ENCODE results near the gene DGLUCY. TPM values are rescaled to one million over a fixed set of nuclear protein-coding genes. Genes with fewer than 3 reads are reported as not detected.

DGLUCY gene
- total RNA-seq, 1 experiment from 2014 or later: 54.8 TPM

- BruUV-seq (replicated peaks): no TSS peak
- Histone ChIP-seq H3K9me3 (no peaks in the 10 kb centered on the region), H3K4me3 (ENCODE audit: low read depth, low read length) (no peak overlapping the region), H3K4me1 (no peaks in the 10 kb centered on the region), H3K36me3 (ENCODE audit: control insufficient read depth, insufficient read depth, low read length) (no peaks in the 10 kb centered on the region; the same call in none of the 2 replicates), H3K27me3 (replicated peaks; ENCODE audit: control insufficient read depth, insufficient read depth, low read length) (no peaks in the 10 kb centered on the region)
- no peak overlapping the region for H3K27ac Mint-ChIP-seq (ENCODE audit: unreplicated experiment)
- no peaks in the 10 kb centered on the region for H3K9me3 Mint-ChIP-seq (ENCODE audit: unreplicated experiment)
- no peak overlapping the region for H3K4me3 Mint-ChIP-seq (ENCODE audit: unreplicated experiment)
- no peak for DNase-seq
- ChIA-PET POLR2A (no interaction called here), CTCF (no interaction called here)
- H3K4me1 Mint-ChIP-seq (ENCODE audit: low read depth, unreplicated experiment): no peaks in the 10 kb centered on the region
- no peaks in the 10 kb centered on the region for H3K27me3 Mint-ChIP-seq (ENCODE audit: insufficient read depth, unreplicated experiment)
- peaks cover 21% of the 10 kb centered on the region for H3K36me3 Mint-ChIP-seq (ENCODE audit: insufficient read depth, unreplicated experiment)
- TF ChIP-seq CTCF (IDR thresholded peaks at IDR 0.05; ENCODE audit: insufficient read depth in 1 of 2, low read depth in 1 of 2, low read length in 1 of 2, severe bottlenecking in 1 of 2, unreplicated experiment in 1 of 2): no peak
- intact Hi-C loops (cut with micrococcal nuclease; ENCODE audit: unreplicated experiment): no loop called here
Measured at GRCh38 chr14:91167380-91167770, 53.5 kb downstream of the DGLUCY start.

GRCh38 chr14:91169951-91170350 lies 56.1 kb downstream of the DGLUCY start:
- no peaks in the 10 kb centered on the region; the same call in none of the 2 replicates for H3K36me3 ChIP-seq (ENCODE audit: control insufficient read depth, insufficient read depth, low read length)
- no peaks in the 10 kb centered on the region for H3K4me1 ChIP-seq
- no peak overlapping the region for H3K4me3 ChIP-seq (ENCODE audit: low read depth, low read length)
- peaks cover 22% of the 10 kb centered on the region for H3K36me3 Mint-ChIP-seq (ENCODE audit: insufficient read depth, unreplicated experiment)
- DNase-seq: no peak
- POLR2A ChIA-PET: no interaction called here
- no peak overlapping the region for H3K27ac Mint-ChIP-seq (ENCODE audit: unreplicated experiment)
- no TSS peak for BruUV-seq (replicated peaks)
- H3K27me3 ChIP-seq (replicated peaks; ENCODE audit: control insufficient read depth, insufficient read depth, low read length): no peaks in the 10 kb centered on the region
- H3K9me3 ChIP-seq: no peaks in the 10 kb centered on the region
- no peak for TF ChIP-seq CTCF (IDR thresholded peaks at IDR 0.05; ENCODE audit: insufficient read depth in 1 of 2, low read depth in 1 of 2, low read length in 1 of 2, severe bottlenecking in 1 of 2, unreplicated experiment in 1 of 2)
- H3K27me3 Mint-ChIP-seq (ENCODE audit: insufficient read depth, unreplicated experiment): no peaks in the 10 kb centered on the region
- H3K9me3 Mint-ChIP-seq (ENCODE audit: unreplicated experiment): no peaks in the 10 kb centered on the region
- peaks cover 5% of the 10 kb centered on the region for H3K4me1 Mint-ChIP-seq (ENCODE audit: low read depth, unreplicated experiment)
- CTCF ChIA-PET: no interaction called here
- H3K4me3 Mint-ChIP-seq (ENCODE audit: unreplicated experiment): no peak overlapping the region
- intact Hi-C loops (cut with micrococcal nuclease; ENCODE audit: unreplicated experiment): no loop called here

DNA sequence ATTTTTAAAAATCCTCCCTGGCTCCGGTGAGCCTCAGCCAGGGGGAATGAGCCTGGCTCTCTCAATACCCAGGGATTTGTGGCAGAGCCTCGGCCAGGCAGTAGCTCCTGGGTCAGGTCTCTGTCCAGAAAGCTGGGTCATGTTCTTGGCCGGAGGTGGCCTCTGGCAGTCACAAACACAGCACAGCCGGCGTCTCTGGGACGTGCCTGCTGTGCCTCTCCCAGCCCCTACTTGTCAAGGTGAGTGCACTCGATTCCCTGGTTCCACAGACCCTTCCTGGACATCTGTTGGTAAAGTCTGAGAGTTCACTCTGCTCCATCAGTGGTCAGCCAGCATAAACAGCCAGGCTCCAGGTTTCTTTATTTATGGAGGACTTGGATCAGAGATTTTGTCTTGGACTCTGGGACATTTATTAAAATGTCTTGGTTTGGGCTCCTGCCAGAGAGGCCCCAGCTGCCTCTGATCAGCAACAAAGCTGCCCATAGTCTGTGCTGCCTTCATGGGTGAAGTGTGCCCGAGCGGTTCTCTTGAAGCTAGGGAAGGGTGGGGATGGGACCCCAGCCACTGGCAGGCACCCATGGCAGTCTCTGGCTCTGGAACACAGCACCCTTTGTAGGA lies 56.7 kb downstream of the DGLUCY start:
- Mint-ChIP-seq H3K4me3 (ENCODE audit: unreplicated experiment) (no peak overlapping the region), H3K4me1 (ENCODE audit: low read depth, unreplicated experiment) (peaks cover 5% of the 10 kb centered on the region), H3K9me3 (ENCODE audit: unreplicated experiment) (no peaks in the 10 kb centered on the region), H3K27me3 (ENCODE audit: insufficient read depth, unreplicated experiment) (no peaks in the 10 kb centered on the region), H3K27ac (ENCODE audit: unreplicated experiment) (no peak overlapping the region), H3K36me3 (ENCODE audit: insufficient read depth, unreplicated experiment) (peaks cover 22% of the 10 kb centered on the region)
- no TSS peak for BruUV-seq (replicated peaks)
- CTCF ChIA-PET: no interaction called here
- POLR2A ChIA-PET: no interaction called here
- no peak for TF ChIP-seq CTCF (IDR thresholded peaks at IDR 0.05; ENCODE audit: insufficient read depth in 1 of 2, low read depth in 1 of 2, low read length in 1 of 2, severe bottlenecking in 1 of 2, unreplicated experiment in 1 of 2)
- intact Hi-C loops (cut with micrococcal nuclease; ENCODE audit: unreplicated experiment): no loop called here
- peaks cover 2% of the 10 kb centered on the region for H3K36me3 ChIP-seq (ENCODE audit: control insufficient read depth, insufficient read depth, low read length)
- H3K4me1 ChIP-seq: no peaks in the 10 kb centered on the region
- H3K9me3 ChIP-seq: no peaks in the 10 kb centered on the region
- H3K4me3 ChIP-seq (ENCODE audit: low read depth, low read length): no peak overlapping the region
- DNase-seq: no peak
- no peaks in the 10 kb centered on the region for H3K27me3 ChIP-seq (replicated peaks; ENCODE audit: control insufficient read depth, insufficient read depth, low read length)

Data from Caco-2 (cell line).